Fibroblast of upper back skin (primary cell): ENCODE results near the gene MAGEA3.
"Not testable (repeated sequence)": the region's sequence is repeated elsewhere in the genome, so short reads cannot be mapped to it uniquely, and the experiment has no call there.

Experiments
- DNase-seq: peaks from one replicate; pipeline ENCODE4 v3.0.0-alpha.2; 2013

The MAGEA3 gene

GRCh38 chrX:152697952-152698931, at the start of gene MAGEA3:
Gene MAGEA3, plus strand, starts transcription at chrX:152698794. Its CDS starts 2,039 bp downstream, at chrX:152700833.
- DNase-seq, result not testable (repeated sequence)

GRCh38 chrX:152652060-152652459, 46.5 kb upstream of the MAGEA3 start:
- DNase-seq, result no peak

GRCh38 chrX:152652467-152652866, 46.1 kb upstream of the MAGEA3 start:
- DNase-seq, result no peak

- no peak for DNase-seq
These were observed 42.5 kb upstream of the MAGEA3 start for GRCh38 chrX:152656087-152656486.

- no peak for DNase-seq
These were observed 41.7 kb upstream of the MAGEA3 start for GRCh38 chrX:152656890-152657289.

- DNase-seq, result no peak
These were observed 40.3 kb upstream of the MAGEA3 start for GRCh38 chrX:152658302-152658701.

GRCh38 chrX:152663086-152663485, 35.5 kb upstream of the MAGEA3 start:
- DNase-seq, result no peak

GRCh38 chrX:152674135-152674534, 24.5 kb upstream of the MAGEA3 start:
- DNase-seq, result no peak

- DNase-seq, result not testable (repeated sequence)
These were observed 23.9 kb upstream of the MAGEA3 start for GRCh38 chrX:152674652-152675051.

- not testable (repeated sequence) for DNase-seq
These were observed 17.6 kb upstream of the MAGEA3 start for GRCh38 chrX:152681012-152681411.

GRCh38 chrX:152700390-152700789, 1.8 kb downstream of the MAGEA3 start:
- DNase-seq, result not testable (repeated sequence)

- not testable (repeated sequence) for DNase-seq
These were observed 7.9 kb downstream of the MAGEA3 start for GRCh38 chrX:152706500-152706899.

- not testable (repeated sequence) for DNase-seq
These were observed 10.6 kb downstream of the MAGEA3 start, which contains the start of gene CSAG2 for GRCh38 chrX:152709173-152709572. Gene CSAG2, minus strand, starts transcription at chrX:152709273. Its CDS starts 161 bp downstream, at chrX:152709112.

GRCh38 chrX:152713195-152713594, 14.6 kb downstream of the MAGEA3 start:
- DNase-seq, result not testable (repeated sequence)

GRCh38 chrX:152713815-152714787, 15.5 kb downstream of the MAGEA3 start, which contains the start of gene MAGEA2B:
Gene MAGEA2B, plus strand, starts transcription at chrX:152714628. Its CDS starts 2,479 bp downstream, at chrX:152717107.
- DNase-seq, result not testable (repeated sequence)

GRCh38 chrX:152725409-152725808, 26.8 kb downstream of the MAGEA3 start:
- DNase-seq, result no peak

- DNase-seq, result no peak
These were observed 34.8 kb downstream of the MAGEA3 start, which contains the start of the genes CSAG1 and MAGEA12 for GRCh38 chrX:152733261-152733975. Gene CSAG1, minus strand, starts transcription at chrX:152733721. Its CDS starts 1,261 bp downstream, at chrX:152732460. Gene MAGEA12, plus strand, starts transcription at chrX:152733757. Its CDS starts 2,405 bp downstream, at chrX:152736162.

GRCh38 chrX:152734143-152734858, 35.7 kb downstream of the MAGEA3 start:
- not testable (repeated sequence) for DNase-seq

GRCh38 chrX:152735101-152735500, 36.5 kb downstream of the MAGEA3 start:
- no peak for DNase-seq

GRCh38 chrX:152735860-152736511, 37.4 kb downstream of the MAGEA3 start:
- DNase-seq, result no peak

- not testable (repeated sequence) for DNase-seq
These were observed 37.9 kb downstream of the MAGEA3 start for GRCh38 chrX:152736528-152736927.
